Measurements from ENCODE around the gene TEX22.

DNA sequence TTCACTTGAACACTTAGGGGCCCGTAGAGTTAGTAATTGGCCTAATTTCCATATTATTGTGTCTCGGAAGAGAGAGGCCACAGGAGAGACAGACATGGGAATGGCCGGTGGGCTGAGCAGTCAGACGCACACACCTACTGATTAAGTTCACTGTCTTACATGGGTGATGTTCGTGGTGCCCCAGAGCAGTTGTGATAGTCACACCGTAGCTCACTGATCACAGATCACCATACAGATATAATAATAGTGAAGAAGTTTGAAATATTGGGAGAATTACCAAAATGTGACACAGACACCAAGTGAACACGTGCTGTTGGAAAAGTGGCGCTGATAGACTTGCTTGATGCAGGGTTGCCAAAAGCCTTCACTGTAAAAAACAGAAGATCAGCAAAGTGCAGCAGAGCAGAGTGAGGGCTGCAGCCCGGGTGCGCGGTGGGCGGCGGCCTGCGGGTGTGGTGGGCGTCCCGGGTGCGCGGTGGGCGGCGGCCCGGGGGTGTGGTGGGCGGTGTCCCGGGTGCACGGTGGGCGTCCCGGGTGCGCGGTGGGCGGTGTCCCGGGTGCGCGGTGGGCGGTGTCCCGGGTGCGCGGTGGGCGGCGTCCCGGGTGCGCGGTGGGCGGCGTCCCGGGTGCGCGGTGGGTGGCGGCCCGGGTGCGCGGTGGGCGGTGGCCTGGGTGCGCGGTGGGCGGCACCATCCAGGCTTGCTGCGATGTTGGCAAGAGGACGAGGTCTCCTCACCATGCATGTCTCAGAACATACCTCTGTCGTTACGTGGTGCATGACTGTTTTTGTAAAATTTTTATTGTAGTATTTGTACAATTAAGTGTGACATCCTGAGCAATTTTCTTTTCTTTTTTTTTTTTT, 34.3 kb upstream of the TEX22 start:
- TF ChIP-seq EZH2 (optimal IDR thresholded peaks at IDR 0.05; ENCODE audit: low read depth, low read length) (no peak), EZH2phosphoT487 (IDR thresholded peaks at IDR 0.05; ENCODE audit: low read length) (no peak)
- TF ChIP-seq, protein P1, sequence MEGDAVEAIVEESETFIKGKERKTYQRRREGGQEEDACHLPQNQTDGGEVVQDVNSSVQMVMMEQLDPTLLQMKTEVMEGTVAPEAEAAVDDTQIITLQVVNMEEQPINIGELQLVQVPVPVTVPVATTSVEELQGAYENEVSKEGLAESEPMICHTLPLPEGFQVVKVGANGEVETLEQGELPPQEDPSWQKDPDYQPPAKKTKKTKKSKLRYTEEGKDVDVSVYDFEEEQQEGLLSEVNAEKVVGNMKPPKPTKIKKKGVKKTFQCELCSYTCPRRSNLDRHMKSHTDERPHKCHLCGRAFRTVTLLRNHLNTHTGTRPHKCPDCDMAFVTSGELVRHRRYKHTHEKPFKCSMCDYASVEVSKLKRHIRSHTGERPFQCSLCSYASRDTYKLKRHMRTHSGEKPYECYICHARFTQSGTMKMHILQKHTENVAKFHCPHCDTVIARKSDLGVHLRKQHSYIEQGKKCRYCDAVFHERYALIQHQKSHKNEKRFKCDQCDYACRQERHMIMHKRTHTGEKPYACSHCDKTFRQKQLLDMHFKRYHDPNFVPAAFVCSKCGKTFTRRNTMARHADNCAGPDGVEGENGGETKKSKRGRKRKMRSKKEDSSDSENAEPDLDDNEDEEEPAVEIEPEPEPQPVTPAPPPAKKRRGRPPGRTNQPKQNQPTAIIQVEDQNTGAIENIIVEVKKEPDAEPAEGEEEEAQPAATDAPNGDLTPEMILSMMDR (IDR thresholded peaks at IDR 0.05; ENCODE audit: low read length) = no peak

Measured in MM.1S (cell line).